ENCODE data around the gene USP36.

Gene USP36

GRCh38 chr17:78836420-78837021 is 4.1 kb downstream of the USP36 start:
- DNase-seq: no peak

- no peak for DNase-seq
Observed at GRCh38 chr17:78834571-78834970, 6.0 kb downstream of the USP36 start.

- DNase-seq: no peak
Observed at GRCh38 chr17:78832541-78832810, 8.1 kb downstream of the USP36 start.

- no peak for DNase-seq
Observed at GRCh38 chr17:78831688-78832540, 8.7 kb downstream of the USP36 start.

- no peak for DNase-seq
Observed at GRCh38 chr17:78829477-78829876, 11.1 kb downstream of the USP36 start.

GRCh38 chr17:78828470-78829185 is 12.0 kb downstream of the USP36 start:
- DNase-seq: no peak

- DNase-seq: no peak
Observed at GRCh38 chr17:78826836-78827509, 13.6 kb downstream of the USP36 start.

- no peak for DNase-seq
Observed at GRCh38 chr17:78826421-78826820, 14.2 kb downstream of the USP36 start.

GRCh38 chr17:78825696-78826095 is 14.9 kb downstream of the USP36 start:
- no peak for DNase-seq

GRCh38 chr17:78824240-78824639 is 16.4 kb downstream of the USP36 start:
- DNase-seq: no peak

GRCh38 chr17:78823282-78824046 is 17.1 kb downstream of the USP36 start:
- DNase-seq: no peak

GRCh38 chr17:78822552-78822951 is 18.1 kb downstream of the USP36 start:
- DNase-seq: no peak

GRCh38 chr17:78821961-78822360 is 18.7 kb downstream of the USP36 start:
- no peak for DNase-seq

- no peak for DNase-seq
Observed at GRCh38 chr17:78820841-78821240, 19.8 kb downstream of the USP36 start.

- DNase-seq: no peak
Observed at GRCh38 chr17:78819806-78820792, 20.5 kb downstream of the USP36 start.

GRCh38 chr17:78819402-78819801 is 21.2 kb downstream of the USP36 start:
- DNase-seq: no peak

- no peak for DNase-seq
Observed at GRCh38 chr17:78818932-78819331, 21.7 kb downstream of the USP36 start.

GRCh38 chr17:78818152-78818846 is 22.3 kb downstream of the USP36 start:
- no peak for DNase-seq

GRCh38 chr17:78817123-78817522 is 23.5 kb downstream of the USP36 start:
- no peak for DNase-seq

- DNase-seq: no peak
Observed at GRCh38 chr17:78815696-78816095, 24.9 kb downstream of the USP36 start.

- DNase-seq: no peak
Observed at GRCh38 chr17:78812855-78813254, 27.8 kb downstream of the USP36 start.
